ENCODE results near the gene PCSK6. TPM values are rescaled to one million over a fixed set of nuclear protein-coding genes. Genes with fewer than 3 reads are reported as not detected.

The PCSK6 gene
- polyA plus RNA-seq, 12 donors = 7.7 to 28.6 (median 10.9) TPM; not detected in 1

GRCh38 chr15:101500865-101501551 is 11.5 kb upstream of the PCSK6 start:
- DNase-seq = no peak

DNA sequence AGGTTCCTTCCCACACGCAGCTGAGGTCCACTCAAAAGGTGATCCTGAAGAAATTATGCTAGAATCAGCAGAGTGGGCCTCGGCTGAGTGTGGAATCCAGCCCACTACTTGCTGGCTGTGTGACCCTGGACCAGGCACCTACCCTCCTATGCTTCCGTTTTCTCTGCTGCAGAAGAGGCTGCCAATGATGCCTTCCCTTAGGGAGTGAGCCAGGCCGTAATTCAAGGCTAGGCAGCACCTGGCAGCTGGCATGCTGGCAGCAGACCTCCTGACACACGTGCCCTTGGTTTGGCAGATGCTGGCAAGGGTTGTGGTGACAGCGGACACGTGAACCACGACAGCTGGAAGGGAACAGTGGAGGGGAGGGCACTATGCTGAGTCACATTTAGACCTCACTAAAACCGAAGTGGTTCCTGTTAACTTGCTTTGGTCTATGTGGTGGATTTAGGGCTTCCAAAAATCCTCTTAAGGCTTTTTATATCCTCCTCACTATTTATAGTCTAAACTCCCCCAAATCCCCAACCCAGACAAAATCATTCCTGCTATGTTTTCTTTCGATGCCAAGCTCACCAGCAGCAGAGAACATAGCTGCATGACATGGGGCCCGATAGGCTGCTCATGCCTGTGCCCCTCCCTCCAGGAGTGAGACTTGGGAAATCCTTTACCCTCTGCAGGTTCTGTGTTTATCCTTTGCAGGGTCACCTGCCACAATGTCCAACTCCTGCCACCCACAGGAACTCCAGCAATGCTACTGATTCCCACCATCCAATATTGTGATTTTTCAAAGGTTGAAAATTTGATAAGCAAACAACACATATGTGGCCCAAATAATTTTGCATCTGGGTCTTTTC is 10.6 kb upstream of the PCSK6 start:
- DNase-seq = peak; percentile 58

GRCh38 chr15:101498717-101499480 is 9.4 kb upstream of the PCSK6 start:
- no peak for DNase-seq

GRCh38 chr15:101498076-101498716 is 8.7 kb upstream of the PCSK6 start:
- no peak for DNase-seq

- no peak for DNase-seq
These were observed 8.1 kb upstream of the PCSK6 start for GRCh38 chr15:101497484-101498034.

GRCh38 chr15:101497017-101497416 is 7.5 kb upstream of the PCSK6 start:
- no peak for DNase-seq

- no peak for DNase-seq
These were observed 6.9 kb upstream of the PCSK6 start for GRCh38 chr15:101496198-101496986.

GRCh38 chr15:101495334-101496197 is 6.1 kb upstream of the PCSK6 start:
- DNase-seq = no peak

DNA sequence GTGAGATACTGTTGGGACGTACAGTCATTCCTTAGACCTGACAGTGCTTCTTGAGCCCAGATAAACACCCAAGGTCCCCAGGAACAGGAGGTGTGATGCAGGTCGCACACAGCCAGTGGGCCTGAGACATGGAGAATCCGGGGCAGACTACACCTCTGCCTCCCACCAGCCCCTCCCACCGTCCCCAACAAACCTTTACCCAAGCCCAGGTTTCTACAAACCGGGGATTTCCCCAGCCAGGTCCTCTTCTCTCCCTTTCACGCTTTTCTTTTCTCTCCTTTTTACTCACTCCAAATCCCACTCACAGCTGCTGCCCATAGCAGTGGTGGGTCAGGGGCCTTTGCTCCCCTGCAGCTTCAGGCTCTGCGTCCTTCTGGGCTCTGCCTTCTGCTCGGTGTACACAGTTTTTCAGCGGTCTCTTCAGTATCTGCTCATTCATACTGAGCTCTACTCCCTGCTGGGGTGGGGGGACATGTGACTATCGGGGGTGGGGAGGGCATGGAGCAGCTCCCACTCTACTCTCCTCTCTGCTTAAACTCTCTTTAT is 4.8 kb upstream of the PCSK6 start:
- DNase-seq = no peak

GRCh38 chr15:101492766-101493692 is 3.5 kb upstream of the PCSK6 start:
- no peak for DNase-seq

- DNase-seq = no peak
These were observed 2.5 kb upstream of the PCSK6 start for GRCh38 chr15:101491734-101492640.

DNA sequence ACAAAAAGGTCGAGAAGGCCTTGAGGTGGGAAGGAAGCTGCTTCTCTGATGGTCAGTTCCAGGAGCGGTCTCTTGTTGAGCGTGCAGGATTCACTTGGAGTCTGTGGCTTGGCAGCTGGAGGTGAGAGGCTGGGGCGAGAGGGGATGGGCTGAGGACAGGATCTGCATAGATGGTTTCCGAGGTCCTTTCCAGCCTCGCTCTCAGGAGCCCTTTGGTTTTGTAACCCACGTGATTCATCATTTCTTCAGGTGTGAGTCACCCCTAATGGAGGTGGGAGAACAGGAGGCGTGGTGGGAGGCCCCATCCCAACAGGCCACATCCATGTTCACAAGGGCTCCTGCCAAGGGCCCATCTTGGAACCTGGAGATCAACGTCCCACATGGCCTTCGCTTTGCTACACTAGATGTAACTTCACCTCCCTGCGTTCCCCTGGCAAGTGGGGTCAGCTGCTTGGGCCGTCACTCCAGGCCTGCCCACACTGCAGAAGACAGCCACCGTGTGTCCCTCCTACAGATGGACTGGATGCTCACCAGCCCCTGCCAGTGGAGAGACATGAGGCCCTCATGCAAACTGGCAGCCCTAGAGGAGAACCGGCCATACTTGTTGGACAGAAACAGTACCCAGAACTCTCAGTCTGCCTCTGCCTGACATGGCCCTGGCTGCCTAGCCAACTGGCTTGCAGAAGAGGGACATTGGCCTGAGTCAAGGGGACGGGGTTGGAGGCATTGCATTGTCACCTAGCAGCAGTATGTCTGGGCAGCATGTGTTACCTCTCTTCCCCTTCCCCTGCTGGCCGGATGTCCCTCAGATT is 1.6 kb upstream of the PCSK6 start:
- no peak for DNase-seq

GRCh38 chr15:101490408-101490891 is 943 bp upstream of the PCSK6 start:
- no peak for DNase-seq

DNA sequence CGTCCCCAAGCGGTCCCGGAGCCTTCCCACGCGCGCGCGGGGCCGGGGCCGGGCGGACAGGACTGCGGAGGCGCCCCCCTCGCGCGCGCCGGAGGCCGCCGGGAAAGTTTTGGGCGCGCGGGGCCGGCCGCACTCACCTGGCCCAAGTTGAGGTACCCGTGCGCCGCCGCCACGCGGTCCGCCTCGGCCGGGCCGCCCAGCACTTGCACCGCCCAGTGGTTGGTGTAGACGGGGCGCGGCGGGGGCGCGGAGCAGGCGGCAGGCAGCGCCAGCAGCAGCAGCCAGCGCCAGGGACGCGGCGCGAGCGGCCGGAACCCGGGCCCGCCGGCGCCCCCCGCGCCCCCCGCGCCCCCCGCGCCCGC is 289 bp downstream of the PCSK6 start:
- DNase-seq = no peak

DNA sequence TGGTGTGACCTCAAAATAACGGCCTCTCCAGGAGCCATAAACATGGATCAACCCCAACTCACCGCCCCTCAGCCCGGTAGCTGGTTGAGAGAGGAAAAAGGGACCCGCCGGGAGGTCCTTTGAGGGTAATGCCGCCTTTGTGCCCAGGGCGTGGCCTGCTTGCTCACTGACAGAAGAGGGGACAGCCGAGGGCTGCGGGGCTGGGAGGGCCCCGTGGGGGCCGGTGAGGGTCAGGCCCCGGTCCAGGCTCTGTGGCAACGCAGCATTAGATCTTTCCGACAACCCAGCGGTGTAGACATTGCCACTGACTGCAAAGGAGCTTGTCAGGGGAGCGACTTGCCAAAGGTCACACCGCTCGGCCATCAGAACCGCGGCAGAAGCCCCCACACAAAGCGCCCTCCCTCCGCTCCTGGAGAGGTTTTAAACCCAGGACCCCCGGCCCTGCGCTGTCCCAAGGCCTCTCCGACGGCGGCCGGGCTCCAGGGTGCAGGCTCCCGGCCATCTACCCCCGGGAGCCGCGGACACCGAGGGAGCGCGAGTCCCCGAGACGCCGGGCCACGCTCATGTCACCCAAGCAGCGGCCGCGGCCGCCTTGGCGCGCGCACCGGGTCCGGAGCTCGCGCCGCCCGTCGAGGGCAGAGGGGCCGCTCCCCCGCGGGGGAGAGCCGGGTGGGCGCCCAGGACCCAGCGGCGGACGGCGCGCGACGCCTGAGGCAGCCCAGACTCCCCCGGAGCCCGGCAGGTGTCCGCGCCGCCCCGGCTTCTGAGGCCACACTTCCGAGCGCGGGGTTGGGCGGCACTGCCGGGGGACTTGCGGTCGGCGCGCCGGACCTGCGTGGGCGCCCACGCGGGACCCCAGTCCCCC is 975 bp downstream of the PCSK6 start:
- DNase-seq = no peak

All from muscle of arm (tissue), 12 donors.